Measurements from ENCODE around the gene JAZF1. TPM values are rescaled to one million over a fixed set of nuclear protein-coding genes. Genes with fewer than 3 reads are reported as not detected.
A peak's percentile ranks its signal among the peaks of the same experiment; 100 is the strongest.

JAZF1 gene
- total RNA-seq, 1 donor from 2014 or later, result 36.1 TPM

DNA sequence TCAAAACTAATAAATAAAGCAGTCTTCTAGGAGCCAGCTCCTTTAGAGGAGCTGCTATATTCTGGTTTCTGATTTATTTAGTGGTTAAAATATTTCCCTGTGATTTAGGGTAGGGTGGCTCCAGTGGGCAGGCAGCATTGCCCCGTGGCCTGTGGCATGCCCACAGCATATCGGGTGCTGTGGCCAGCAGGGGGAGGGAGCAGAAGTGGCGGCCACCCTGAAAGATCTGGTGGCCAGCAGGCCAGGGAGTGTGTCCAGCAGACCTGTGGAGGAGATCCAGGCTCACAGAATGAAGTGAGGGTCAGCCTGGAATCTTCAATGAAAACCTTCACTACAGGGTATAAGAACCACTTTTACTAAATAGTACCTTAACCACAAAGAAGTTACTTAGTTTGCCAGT is 251.5 kb downstream of the JAZF1 start:
- TF ChIP-seq, protein P1, sequence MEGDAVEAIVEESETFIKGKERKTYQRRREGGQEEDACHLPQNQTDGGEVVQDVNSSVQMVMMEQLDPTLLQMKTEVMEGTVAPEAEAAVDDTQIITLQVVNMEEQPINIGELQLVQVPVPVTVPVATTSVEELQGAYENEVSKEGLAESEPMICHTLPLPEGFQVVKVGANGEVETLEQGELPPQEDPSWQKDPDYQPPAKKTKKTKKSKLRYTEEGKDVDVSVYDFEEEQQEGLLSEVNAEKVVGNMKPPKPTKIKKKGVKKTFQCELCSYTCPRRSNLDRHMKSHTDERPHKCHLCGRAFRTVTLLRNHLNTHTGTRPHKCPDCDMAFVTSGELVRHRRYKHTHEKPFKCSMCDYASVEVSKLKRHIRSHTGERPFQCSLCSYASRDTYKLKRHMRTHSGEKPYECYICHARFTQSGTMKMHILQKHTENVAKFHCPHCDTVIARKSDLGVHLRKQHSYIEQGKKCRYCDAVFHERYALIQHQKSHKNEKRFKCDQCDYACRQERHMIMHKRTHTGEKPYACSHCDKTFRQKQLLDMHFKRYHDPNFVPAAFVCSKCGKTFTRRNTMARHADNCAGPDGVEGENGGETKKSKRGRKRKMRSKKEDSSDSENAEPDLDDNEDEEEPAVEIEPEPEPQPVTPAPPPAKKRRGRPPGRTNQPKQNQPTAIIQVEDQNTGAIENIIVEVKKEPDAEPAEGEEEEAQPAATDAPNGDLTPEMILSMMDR (IDR thresholded peaks at IDR 0.05), result no peak
- TF ChIP-seq POLR2A (IDR thresholded peaks at IDR 0.05) (no peak), POLR2AphosphoS5 (IDR thresholded peaks at IDR 0.05; ENCODE audit: insufficient read depth in 1 of 2, low read depth in 1 of 2) (no peak)
- no peak overlapping the region for H3K4me3 ChIP-seq
- H3K4me1 ChIP-seq, result peaks cover 15% of the 10 kb centered on the region
- intact Hi-C loops (cut with DNase I), result loop anchor here (10.0 kb wide), 1 partner anchor 724 kb away; the partner anchor contains the start of gene HOXA13
- H3K27me3 ChIP-seq, result no peaks in the 10 kb centered on the region
- no peaks in the 10 kb centered on the region for H3K36me3 ChIP-seq
- no peak for DNase-seq (ENCODE audit: extremely low spot score in 2 of 2)
- no peaks in the 10 kb centered on the region for H3K9me3 ChIP-seq
- H3K27ac ChIP-seq, result peak overlapping the region; percentile 30

DNA sequence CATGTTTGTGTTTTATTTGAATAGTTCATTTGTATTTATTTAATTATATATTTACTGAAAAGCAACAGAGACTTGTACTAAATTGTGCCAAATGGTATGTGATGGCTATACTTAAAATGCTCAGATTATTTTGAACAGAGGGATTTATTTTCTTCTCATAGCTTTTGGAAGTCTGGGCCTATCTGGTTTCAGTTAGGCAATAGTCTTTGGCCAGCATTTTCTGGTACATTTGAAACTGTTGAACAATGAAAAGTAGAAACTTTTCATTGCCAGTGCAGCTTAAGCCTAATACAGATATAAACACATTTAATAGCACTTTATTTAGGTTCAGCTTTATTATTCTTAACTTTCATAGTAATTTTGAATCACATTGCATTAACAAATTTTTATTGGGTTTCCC is 252.6 kb downstream of the JAZF1 start:
- H3K27me3 ChIP-seq, result no peaks in the 10 kb centered on the region
- H3K9me3 ChIP-seq, result no peaks in the 10 kb centered on the region
- no peak overlapping the region for H3K4me3 ChIP-seq
- H3K36me3 ChIP-seq, result no peaks in the 10 kb centered on the region
- TF ChIP-seq POLR2A (IDR thresholded peaks at IDR 0.05) (no peak), POLR2AphosphoS5 (IDR thresholded peaks at IDR 0.05; ENCODE audit: insufficient read depth in 1 of 2, low read depth in 1 of 2) (no peak)
- TF ChIP-seq, protein P1 (IDR thresholded peaks at IDR 0.05), result no peak
- no peak overlapping the region for H3K27ac ChIP-seq
- DNase-seq (ENCODE audit: extremely low spot score in 2 of 2), result no peak
- peaks cover 16% of the 10 kb centered on the region for H3K4me1 ChIP-seq
- intact Hi-C loops (cut with DNase I), result loop anchor here (10.0 kb wide), 1 partner anchor 723 kb away; the partner anchor contains the start of gene HOXA13

DNA sequence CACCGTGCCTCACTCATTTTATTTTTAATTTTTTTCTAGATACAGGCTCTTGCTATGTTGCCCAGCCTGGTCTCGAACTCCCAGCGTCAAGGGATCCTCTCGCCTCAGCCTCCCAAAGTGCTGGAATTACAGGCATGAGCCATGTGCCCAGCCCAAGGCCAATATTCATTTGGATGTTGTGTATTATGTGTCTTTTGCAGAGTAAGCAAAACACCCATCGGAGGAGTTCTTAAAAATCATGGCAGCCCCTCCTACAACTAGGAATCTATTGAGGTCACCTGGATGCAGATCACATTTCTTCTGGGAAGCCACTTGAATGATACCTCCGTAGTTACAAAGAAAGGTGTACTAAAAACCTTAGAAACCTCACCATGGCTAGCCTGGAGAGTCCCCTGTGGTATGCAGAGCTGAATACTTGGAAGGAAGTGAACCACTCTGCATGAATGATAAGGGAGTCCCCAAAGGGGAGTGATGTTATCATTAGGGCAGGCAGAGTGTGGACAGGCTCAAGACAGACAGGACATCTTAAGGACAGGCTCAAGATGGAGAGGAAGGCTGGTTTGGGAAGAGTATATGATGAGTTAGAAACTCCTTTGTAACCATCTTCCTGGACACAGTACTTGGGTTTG is 254.9 kb downstream of the JAZF1 start:
- Histone ChIP-seq H3K4me3 (no peak overlapping the region), H3K36me3 (no peaks in the 10 kb centered on the region), H3K27ac (no peak overlapping the region), H3K4me1 (peaks cover 20% of the 10 kb centered on the region), H3K9me3 (no peaks in the 10 kb centered on the region), H3K27me3 (no peaks in the 10 kb centered on the region)
- intact Hi-C loops (cut with DNase I), result loop anchor here (10.0 kb wide), 1 partner anchor 721 kb away; the partner anchor contains the start of gene HOXA13
- TF ChIP-seq, protein P1 (IDR thresholded peaks at IDR 0.05), result no peak
- TF ChIP-seq POLR2A (IDR thresholded peaks at IDR 0.05) (no peak), POLR2AphosphoS5 (IDR thresholded peaks at IDR 0.05; ENCODE audit: insufficient read depth in 1 of 2, low read depth in 1 of 2) (no peak)
- DNase-seq (ENCODE audit: extremely low spot score in 2 of 2), result no peak

DNA sequence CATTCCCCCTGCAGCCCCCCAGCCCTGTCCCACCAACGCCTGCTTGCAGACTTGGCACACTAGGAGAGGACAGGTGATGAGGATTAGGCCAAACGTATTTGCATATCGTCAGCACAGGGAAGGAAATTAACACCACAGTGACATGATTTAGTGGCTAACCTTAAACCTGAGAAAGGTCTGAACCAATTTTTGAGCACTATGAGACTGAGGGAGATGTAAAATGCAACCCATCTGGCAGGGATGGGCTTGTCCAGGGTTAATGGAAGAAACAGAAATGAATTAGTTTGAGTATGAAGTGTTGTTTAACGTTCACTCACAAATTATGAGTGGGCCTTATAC is 257.0 kb downstream of the JAZF1 start:
- Histone ChIP-seq H3K36me3 (no peaks in the 10 kb centered on the region), H3K4me3 (no peak overlapping the region), H3K27me3 (no peaks in the 10 kb centered on the region), H3K4me1 (peaks cover 11% of the 10 kb centered on the region), H3K9me3 (no peaks in the 10 kb centered on the region), H3K27ac (no peak overlapping the region)
- no peak for TF ChIP-seq POLR2A (IDR thresholded peaks at IDR 0.05)
- TF ChIP-seq POLR2AphosphoS5 (IDR thresholded peaks at IDR 0.05; ENCODE audit: insufficient read depth in 1 of 2, low read depth in 1 of 2), result no peak
- TF ChIP-seq, protein P1 (IDR thresholded peaks at IDR 0.05), result no peak
- no peak for DNase-seq (ENCODE audit: extremely low spot score in 2 of 2)
- intact Hi-C loops (cut with DNase I), result loop anchor here (10.0 kb wide), 1 partner anchor 719 kb away; the partner anchor contains the start of gene HOXA13
